ENCODE measurements around the gene CPNE7. TPM values are rescaled to one million over a fixed set of nuclear protein-coding genes. Genes with fewer than 3 reads are reported as not detected.

The CPNE7 gene
- total and polyA plus RNA-seq, 4 donors = 0.30 to 0.56 (median 0.47) TPM; not detected in 1

DNA sequence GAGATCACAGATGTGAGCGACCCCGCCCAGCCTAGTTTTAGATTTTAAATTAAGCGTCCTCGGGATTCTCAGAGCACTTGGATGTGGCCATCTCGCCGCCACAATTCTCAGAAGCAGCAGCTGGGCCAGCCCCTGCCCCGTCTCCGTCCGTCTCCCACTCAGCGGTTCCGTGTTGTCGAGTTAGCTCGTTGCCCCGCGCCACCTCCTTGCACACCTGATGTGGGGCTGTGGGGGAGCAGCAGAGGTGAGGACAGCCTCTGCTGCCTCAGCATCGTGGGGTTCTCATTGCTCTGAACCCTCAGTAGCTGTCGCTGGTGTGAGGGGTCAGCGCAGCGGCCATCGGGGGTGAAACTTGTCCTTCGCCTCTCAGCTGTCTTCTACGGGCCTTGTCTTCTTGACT, 23.2 kb upstream of the CPNE7 start:
- 97% methylated on average over 22 of the region's 22 CpGs for WGBS
- no peaks in the 10 kb centered on the region for H3K9me3 ChIP-seq (ENCODE audit: control insufficient read depth in 4 of 4, low read length in 3 of 4)
- no peaks in the 10 kb centered on the region for H3K27me3 ChIP-seq (ENCODE audit: control insufficient read depth in 4 of 4, insufficient read depth in 4 of 4, low read length in 3 of 4)
- peaks cover 0 to 2% (median 0%) of the 10 kb centered on the region in 4 donors for H3K4me1 ChIP-seq (ENCODE audit: control insufficient read depth in 4 of 4, insufficient read depth in 4 of 4, low read length in 3 of 4)
- peaks cover 10 to 66% (median 26%) of the 10 kb centered on the region in 4 donors for H3K36me3 ChIP-seq (ENCODE audit: control insufficient read depth in 4 of 4, insufficient read depth in 3 of 4, low read depth in 1 of 4, low read length in 3 of 4)
- H3K4me3 ChIP-seq (ENCODE audit: low read depth in 1 of 3, low read length in 3 of 3) = no peak overlapping the region
- no peak overlapping the region for H3K27ac ChIP-seq (ENCODE audit: low read depth in 1 of 2, low read length in 2 of 2)
- TF ChIP-seq, protein P1, sequence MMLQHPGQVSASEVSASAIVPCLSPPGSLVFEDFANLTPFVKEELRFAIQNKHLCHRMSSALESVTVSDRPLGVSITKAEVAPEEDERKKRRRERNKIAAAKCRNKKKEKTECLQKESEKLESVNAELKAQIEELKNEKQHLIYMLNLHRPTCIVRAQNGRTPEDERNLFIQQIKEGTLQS (IDR thresholded peaks at IDR 0.05) = no peak
- TF ChIP-seq TAF1 (conservative IDR thresholded peaks at IDR 0.05) (no peak), HNF4G (IDR thresholded peaks at IDR 0.05) (no peak), SP1 (IDR thresholded peaks at IDR 0.05) (no peak), GABPA (IDR thresholded peaks at IDR 0.05 in 1 of 2, conservative IDR thresholded peaks at IDR 0.05 in 1 of 2) (no peak), ZBTB33 (IDR thresholded peaks at IDR 0.05) (no peak), MAX (IDR thresholded peaks at IDR 0.05) (no peak), RXRA (IDR thresholded peaks at IDR 0.05) (no peak), FOXA1 (IDR thresholded peaks at IDR 0.05) (no peak), EGR1 (IDR thresholded peaks at IDR 0.05; ENCODE audit: low read depth in 2 of 2) (no peak), JUND (IDR thresholded peaks at IDR 0.05) (no peak), NR2F2 (IDR thresholded peaks at IDR 0.05) (no peak), YY1 (IDR thresholded peaks at IDR 0.05) (no peak), FOXA2 (IDR thresholded peaks at IDR 0.05) (no peak), HNF4A (conservative IDR thresholded peaks at IDR 0.05) (no peak), RAD21 (IDR thresholded peaks at IDR 0.05) (no peak)
- TF ChIP-seq, protein P2, sequence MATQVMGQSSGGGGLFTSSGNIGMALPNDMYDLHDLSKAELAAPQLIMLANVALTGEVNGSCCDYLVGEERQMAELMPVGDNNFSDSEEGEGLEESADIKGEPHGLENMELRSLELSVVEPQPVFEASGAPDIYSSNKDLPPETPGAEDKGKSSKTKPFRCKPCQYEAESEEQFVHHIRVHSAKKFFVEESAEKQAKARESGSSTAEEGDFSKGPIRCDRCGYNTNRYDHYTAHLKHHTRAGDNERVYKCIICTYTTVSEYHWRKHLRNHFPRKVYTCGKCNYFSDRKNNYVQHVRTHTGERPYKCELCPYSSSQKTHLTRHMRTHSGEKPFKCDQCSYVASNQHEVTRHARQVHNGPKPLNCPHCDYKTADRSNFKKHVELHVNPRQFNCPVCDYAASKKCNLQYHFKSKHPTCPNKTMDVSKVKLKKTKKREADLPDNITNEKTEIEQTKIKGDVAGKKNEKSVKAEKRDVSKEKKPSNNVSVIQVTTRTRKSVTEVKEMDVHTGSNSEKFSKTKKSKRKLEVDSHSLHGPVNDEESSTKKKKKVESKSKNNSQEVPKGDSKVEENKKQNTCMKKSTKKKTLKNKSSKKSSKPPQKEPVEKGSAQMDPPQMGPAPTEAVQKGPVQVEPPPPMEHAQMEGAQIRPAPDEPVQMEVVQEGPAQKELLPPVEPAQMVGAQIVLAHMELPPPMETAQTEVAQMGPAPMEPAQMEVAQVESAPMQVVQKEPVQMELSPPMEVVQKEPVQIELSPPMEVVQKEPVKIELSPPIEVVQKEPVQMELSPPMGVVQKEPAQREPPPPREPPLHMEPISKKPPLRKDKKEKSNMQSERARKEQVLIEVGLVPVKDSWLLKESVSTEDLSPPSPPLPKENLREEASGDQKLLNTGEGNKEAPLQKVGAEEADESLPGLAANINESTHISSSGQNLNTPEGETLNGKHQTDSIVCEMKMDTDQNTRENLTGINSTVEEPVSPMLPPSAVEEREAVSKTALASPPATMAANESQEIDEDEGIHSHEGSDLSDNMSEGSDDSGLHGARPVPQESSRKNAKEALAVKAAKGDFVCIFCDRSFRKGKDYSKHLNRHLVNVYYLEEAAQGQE (IDR thresholded peaks at IDR 0.05) = no peak
- TF ChIP-seq, protein P3, sequence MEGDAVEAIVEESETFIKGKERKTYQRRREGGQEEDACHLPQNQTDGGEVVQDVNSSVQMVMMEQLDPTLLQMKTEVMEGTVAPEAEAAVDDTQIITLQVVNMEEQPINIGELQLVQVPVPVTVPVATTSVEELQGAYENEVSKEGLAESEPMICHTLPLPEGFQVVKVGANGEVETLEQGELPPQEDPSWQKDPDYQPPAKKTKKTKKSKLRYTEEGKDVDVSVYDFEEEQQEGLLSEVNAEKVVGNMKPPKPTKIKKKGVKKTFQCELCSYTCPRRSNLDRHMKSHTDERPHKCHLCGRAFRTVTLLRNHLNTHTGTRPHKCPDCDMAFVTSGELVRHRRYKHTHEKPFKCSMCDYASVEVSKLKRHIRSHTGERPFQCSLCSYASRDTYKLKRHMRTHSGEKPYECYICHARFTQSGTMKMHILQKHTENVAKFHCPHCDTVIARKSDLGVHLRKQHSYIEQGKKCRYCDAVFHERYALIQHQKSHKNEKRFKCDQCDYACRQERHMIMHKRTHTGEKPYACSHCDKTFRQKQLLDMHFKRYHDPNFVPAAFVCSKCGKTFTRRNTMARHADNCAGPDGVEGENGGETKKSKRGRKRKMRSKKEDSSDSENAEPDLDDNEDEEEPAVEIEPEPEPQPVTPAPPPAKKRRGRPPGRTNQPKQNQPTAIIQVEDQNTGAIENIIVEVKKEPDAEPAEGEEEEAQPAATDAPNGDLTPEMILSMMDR (IDR thresholded peaks at IDR 0.05; ENCODE audit: low read depth, low read length, missing input control) = no peak
- DNase-seq (ENCODE audit: low spot score) = no peak
- no peak overlapping the region for H3K9ac ChIP-seq (ENCODE audit: low read depth in 1 of 2, low read length in 2 of 2)
